K562 (cell line): Measurements from ENCODE around the gene ANKS1B. TPM values are rescaled to one million over a fixed set of nuclear protein-coding genes. Genes with fewer than 3 reads are reported as not detected.

ENCODE experiments used
- ATAC-seq: fragments of 200-7000 bp; cut with Tn5 transposase; 3 replicates; pipeline ENCODE4 v1.9.1; 2020; ENCODE audit warnings: moderate library complexity
- BruUV-seq: library from RNA; stranded (reverse); fragments of 400-500 nt; replicated peaks from 2 replicates; lab custom pipeline; 2021; lab: Mats Ljungman, UMichigan
- CTCF ChIA-PET: fragments of 300-600 bp; formaldehyde crosslinking; extraction: SDS; loops from one replicate; lab custom pipeline; 2021; ENCODE audit warnings: low intra/inter-chr PET ratio; lab: Yijun Ruan, JAX
- POLR2A ChIA-PET: fragments of 300-600, 350-650 bp; sonication (Branson Sonifier 250); formaldehyde crosslinking; extraction: SDS; loops from one replicate; lab custom pipeline; 2021; ENCODE audit warnings: antibody characterized with exemption, inconsistent platforms; lab: Yijun Ruan, JAX
- DNase-seq, 4 experiments: peaks; one replicate each; pipeline versions ENCODE4 v3.0.0 to v3.0.0-alpha.2; 2011 to 2018; ENCODE audit warnings: low spot score in 3 of 4, mixed read lengths in 3 of 4; ENCODE audit errors: extremely low read depth in 1 of 4
- FAIRE-seq: peaks from 2 replicates; lab custom pipeline; 2011; peaks lifted over from hg19 to GRCh38; lab: Jason Lieb, UNC
- H2AFZ ChIP-seq: 2 replicates; pipeline ENCODE4 v1.6.0; 2011; ENCODE audit warnings: low read depth, low read length, control low read depth, inconsistent platforms
- H3K27ac ChIP-seq: fragments of 200-600 bp; 3 replicates; pipeline ENCODE4 v1.8.0; 2011; ENCODE audit warnings: low read depth, mild to moderate bottlenecking, control low read depth, inconsistent platforms, low read length, moderate library complexity, mixed read lengths; ENCODE audit errors: extremely low read depth
- H3K27me3 ChIP-seq, 2 experiments: fragments of 300-600 bp in 1 of 2; 2 replicates in 1 of 2; 3 replicates in 1 of 2; pipeline versions ENCODE4 v1.6.0 to v1.8.0; 2011; ENCODE audit warnings: inconsistent platforms in 2 of 2, low read length in 2 of 2, mild to moderate bottlenecking in 1 of 2, mixed read lengths in 1 of 2, moderate library complexity in 1 of 2; ENCODE audit not compliant: control insufficient read depth in 2 of 2, insufficient read depth in 2 of 2
- H3K36me3 ChIP-seq: fragments of 300-600 bp; 3 replicates; pipeline ENCODE4 v1.8.0; 2011; ENCODE audit warnings: mild to moderate bottlenecking, low read length, inconsistent platforms; ENCODE audit not compliant: control insufficient read depth, insufficient read depth
- H3K4me1 ChIP-seq, 2 experiments: fragments of 200-600 bp in 1 of 2; replicated peaks in 1 of 2; 2 replicates in 1 of 2; 3 replicates in 1 of 2; pipeline versions ENCODE4 v1.5.1 to v1.8.0; 2011; ENCODE audit warnings: inconsistent platforms in 2 of 2, low read length in 2 of 2, mild to moderate bottlenecking in 1 of 2, mixed read lengths in 1 of 2, moderate library complexity in 1 of 2; ENCODE audit not compliant: control insufficient read depth in 2 of 2, insufficient read depth in 2 of 2
- H3K4me2 ChIP-seq: 2 replicates; pipeline ENCODE4 v1.6.1; 2011; ENCODE audit warnings: low read length, control low read depth, inconsistent platforms, mixed read lengths; ENCODE audit not compliant: insufficient read depth
- H3K4me3 ChIP-seq: fragments of 200-600 bp; sonication (generic), shearing (Covaris generic); 2 replicates; pipeline ENCODE4 v1.5.1; 2016; ENCODE audit warnings: control low read depth, inconsistent platforms
- H3K79me2 ChIP-seq: fragments of 200-600 bp; 3 replicates; pipeline ENCODE4 v1.8.0; 2011; ENCODE audit warnings: low read length, inconsistent platforms; ENCODE audit not compliant: control insufficient read depth, insufficient read depth
- H3K9ac ChIP-seq, 2 experiments: 2 replicates each; pipeline versions ENCODE4 v1.6.0 to v1.6.1; 2011; ENCODE audit warnings: low read depth in 2 of 2, low read length in 2 of 2, control low read depth in 1 of 2, inconsistent platforms in 1 of 2, mild to moderate bottlenecking in 1 of 2, mixed read lengths in 1 of 2; ENCODE audit not compliant: insufficient read depth in 1 of 2
- H3K9me1 ChIP-seq: one replicate; pipeline ENCODE4 v1.6.0; 2011; ENCODE audit warnings: inconsistent platforms, mild to moderate bottlenecking, low read length, moderate library complexity; ENCODE audit not compliant: control insufficient read depth, insufficient read depth
- H3K9me3 ChIP-seq: replicated peaks from 2 replicates; pipeline ENCODE4 v1.5.1; 2011; ENCODE audit warnings: low read depth, low read length, inconsistent platforms; ENCODE audit not compliant: control insufficient read depth, insufficient read depth
- H4K20me1 ChIP-seq: replicated peaks from 2 replicates; pipeline ENCODE4 v1.6.1; 2011; ENCODE audit warnings: low read length, inconsistent platforms, mixed read lengths; ENCODE audit not compliant: control insufficient read depth, insufficient read depth
- BACH1 ChIP-seq: fragments of 200-800 bp; sonication (Bioruptor generic); IDR thresholded peaks from 2 replicates; pipeline ENCODE4 v1.6.1; 2016; ENCODE audit warnings: missing genetic modification characterization, missing compliant biosample characterization
- CTCFL ChIP-seq: IDR thresholded peaks from 2 replicates; pipeline ENCODE4 v1.6.1; 2011; ENCODE audit warnings: borderline replicate concordance, low read depth, mild to moderate bottlenecking, moderate library complexity, low read length; ENCODE audit not compliant: insufficient read depth, poor library complexity, severe bottlenecking
- EGR1 ChIP-seq: fragments of 450-650 bp; conservative IDR thresholded peaks from 2 replicates; pipeline ENCODE4 v1.6.1; 2017; ENCODE audit warnings: mild to moderate bottlenecking
- GTF2F1 ChIP-seq: IDR thresholded peaks from 2 replicates; pipeline ENCODE4 v1.6.1; 2011; ENCODE audit warnings: low read depth, low read length, improper control_type of control experiment
- GTF3C2 ChIP-seq: IDR thresholded peaks from 3 replicates; pipeline ENCODE4 v1.6.1; 2011; ENCODE audit warnings: borderline replicate concordance, mild to moderate bottlenecking, moderate library complexity; ENCODE audit not compliant: insufficient read length; ENCODE audit errors: extremely low read depth
- KHSRP ChIP-seq: fragments of 450-650 bp; IDR thresholded peaks from 2 replicates; pipeline ENCODE4 v1.6.1; 2017
- KLF1 ChIP-seq: fragments of 450-650 bp; IDR thresholded peaks from 2 replicates; pipeline ENCODE4 v1.6.1; 2016; ENCODE audit warnings: missing genetic modification characterization, missing compliant biosample characterization
- NONO ChIP-seq, 2 experiments: fragments of 200-400 bp in 1 of 2; fragments of 450-650 bp in 1 of 2; formaldehyde crosslinking in 1 of 2; IDR thresholded peaks; 2 replicates each; pipeline ENCODE4 v1.6.1; 2017; ENCODE audit warnings: low read depth in 2 of 2, mild to moderate bottlenecking in 2 of 2, moderate library complexity in 2 of 2, low read length in 1 of 2
- RFX5 ChIP-seq: IDR thresholded peaks from 2 replicates; pipeline ENCODE4 v1.6.1; 2011; ENCODE audit warnings: low read depth, mild to moderate bottlenecking, improper control_type of control experiment, low read length
- STAT5B ChIP-seq: fragments of 250-450 bp; sonication (Bioruptor Pico); IDR thresholded peaks from 2 replicates; pipeline ENCODE4 v1.8.0; 2021; ENCODE audit warnings: mild to moderate bottlenecking, inconsistent platforms
- TAL1 ChIP-seq: fragments of 450-650 bp; IDR thresholded peaks from 2 replicates; pipeline ENCODE4 v1.6.1; 2016; ENCODE audit warnings: mild to moderate bottlenecking
- TOE1 ChIP-seq, 2 experiments: fragments of 450-650 bp in 1 of 2; sonication (generic) in 1 of 2; formaldehyde crosslinking in 1 of 2; IDR thresholded peaks; 2 replicates each; pipeline versions ENCODE4 v1.7.1 to v1.8.0; 2016 to 2022; ENCODE audit warnings: borderline replicate concordance in 2 of 2, mild to moderate bottlenecking in 2 of 2, antibody characterized with exemption in 1 of 2, inconsistent platforms in 1 of 2, low read depth in 1 of 2, missing genetic modification reagents in 1 of 2, moderate library complexity in 1 of 2
- ZNF124 ChIP-seq: sonication (generic); formaldehyde crosslinking; IDR thresholded peaks from 2 replicates; pipeline ENCODE4 v1.8.1; 2022; ENCODE audit warnings: missing genetic modification reagents
- ZNF24 ChIP-seq: fragments of 450-650 bp; IDR thresholded peaks from 2 replicates; pipeline ENCODE4 v1.6.1; 2016
- ZNF79 ChIP-seq: fragments of 250-450 bp; sonication (Bioruptor Pico); IDR thresholded peaks from 2 replicates; pipeline ENCODE4 v1.4.0; 2020; ENCODE audit warnings: low read depth, mild to moderate bottlenecking, moderate library complexity
- WGBS: fragments of 100-300 bp; shearing (Covaris generic); methylation state at CpG from one replicate; pipeline ENCODE4 v1.1.6; 2016; ENCODE audit warnings: low coverage, mixed read lengths; ENCODE audit not compliant: insufficient coverage; ENCODE audit errors: missing lambda C conversion rate; 5-methylcytosine and 5-hydroxymethylcytosine counted together
- in situ Hi-C: fragments of 300-500 bp; cut with MboI; formaldehyde crosslinking; loops from 4 replicates; pipeline ENCODE4 v1.15.0; 2018; ENCODE audit warnings: inconsistent platforms, mixed read lengths
- intact Hi-C: fragments of 100-400 bp; cut with micrococcal nuclease; formaldehyde crosslinking; loops from 2 replicates; pipeline ENCODE4 v1.14.2; 2022
- polyA plus RNA-seq, 8 experiments: library from polyadenylated mRNA; depleted of rRNA in 4 of 8; stranded (reverse) in 5 of 8; unstranded in 3 of 8; fragments of >200 nt; fragmentation: Nextera tagmentation in 2 of 8; fragmentation: Illumina TruSeq in 1 of 8; extraction: Ambion mirVana in 2 of 8; extraction: Trizol in 1 of 8; gene quantifications; 2 replicates each; pipeline versions ENCODE4 v1.2.1 to v1.2.3, GENCODE V29; 2011 to 2014; ENCODE audit warnings: inconsistent platforms in 1 of 8, missing spikeins in 1 of 8
- total RNA-seq, 7 experiments: library from RNA; depleted of rRNA in 6 of 7; stranded (reverse); fragments of >200 nt in 6 of 7; fragmentation: Illumina TruSeq in 2 of 7; extraction: Trizol in 2 of 7; gene quantifications; 2 replicates each; pipeline versions ENCODE4 v1.2.1 to v1.2.3, GENCODE V29; 2011 to 2021; ENCODE audit warnings: low replicate concordance in 1 of 7

Gene ANKS1B
- total and polyA plus RNA-seq, 9 of the 15 experiments (the other 6 are each of a cell fraction or from before 2014, with no cell fraction given), result 0.04 to 0.47 (median 0.28) TPM; not detected in 4

- no peak overlapping the region for H3K4me2 ChIP-seq
- FAIRE-seq, result no peak
- no TSS peak for BruUV-seq
Measured at GRCh38 chr12:99768758-99769157, 216.0 kb downstream of the ANKS1B start.

More at GRCh38 chr12:99768758-99769157, 216.0 kb downstream of the ANKS1B start:
- H2AFZ ChIP-seq, result no peak overlapping the region
- intact Hi-C loops (loop anchor here (5.0 kb wide), 1 partner anchor 726 kb away; no protein-coding TSS in a partner anchor), in situ Hi-C loops (no loop called here)
- H3K4me3 ChIP-seq, result no peak overlapping the region
- H3K27ac ChIP-seq, result no peak overlapping the region
- no peak overlapping the region for H3K9ac ChIP-seq
- no peaks in the 10 kb centered on the region for H3K27me3 ChIP-seq
- no peaks in the 10 kb centered on the region for H3K9me1 ChIP-seq
- H4K20me1 ChIP-seq, result no peaks in the 10 kb centered on the region
- ATAC-seq (no peak), DNase-seq (no peak)
- CTCF ChIA-PET, result no interaction called here
- WGBS, result 0% methylated on average over 4 of the region's 7 CpGs
- POLR2A ChIA-PET, result no interaction called here
- H3K9me3 ChIP-seq, result no peaks in the 10 kb centered on the region
- H3K79me2 ChIP-seq, result no peaks in the 10 kb centered on the region
- H3K36me3 ChIP-seq, result no peaks in the 10 kb centered on the region
- H3K4me1 ChIP-seq, result no peaks in the 10 kb centered on the region
- TF ChIP-seq ZNF79 (no peak), ZNF24 (no peak), EGR1 (no peak), KLF1 (tag) (no peak), TOE1 (IDR thresholded peaks at IDR 0.05; ENCODE audit: borderline replicate concordance) (no peak), TOE1 (CRISPR knock-in tag; IDR thresholded peaks at IDR 0.05; ENCODE audit: borderline replicate concordance, low read depth) (no peak), GTF2F1 (no peak), RFX5 (no peak), GTF3C2 (no peak), TAL1 (no peak), BACH1 (tag) (no peak), CTCFL (no peak), NONO (IDR thresholded peaks at IDR 0.05; ENCODE audit: low read depth in 2 of 2, low read length in 1 of 2) (no peak), ZNF124 (no peak), KHSRP (no peak), STAT5B (CRISPR knock-in tag) (no peak)
